Activated gamma-delta T cell treated with Interleukin-2 at 50 U/mL for 16 hours (primary cell): ENCODE measurements around the gene LRRC28.

Experiments
- DNase-seq: peaks from one replicate; pipeline ENCODE4 v3.0.0-alpha.2; 2020

LRRC28 gene

DNA sequence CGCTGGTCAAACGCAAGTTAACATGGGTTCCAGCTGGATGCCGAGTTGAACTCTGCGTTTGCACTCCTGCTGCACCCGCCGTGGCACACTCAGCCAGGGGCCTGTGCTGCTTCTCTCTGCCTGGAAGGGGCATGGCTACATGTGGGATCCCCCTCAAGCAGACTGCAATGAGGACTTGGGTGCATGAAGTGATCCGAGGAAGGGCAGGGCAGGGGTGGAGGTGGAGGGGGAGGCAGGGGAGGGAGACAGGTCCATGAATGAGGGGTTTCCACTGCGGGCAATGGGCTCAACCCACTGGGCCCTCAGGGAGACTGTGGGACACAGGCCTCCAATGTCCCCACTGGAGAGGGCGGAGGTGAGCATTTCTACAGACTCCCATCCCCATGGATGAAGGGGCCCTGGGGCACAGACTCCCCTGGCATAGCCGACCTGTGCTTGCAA lies 172.9 kb downstream of the LRRC28 start:
- DNase-seq = no peak

- DNase-seq = peak; percentile 49
Measured at GRCh38 chr15:99424978-99425656, 173.8 kb downstream of the LRRC28 start.

GRCh38 chr15:99425657-99426301 lies 174.5 kb downstream of the LRRC28 start:
- no peak for DNase-seq

GRCh38 chr15:99426431-99427105 lies 175.3 kb downstream of the LRRC28 start:
- DNase-seq = no peak

DNA sequence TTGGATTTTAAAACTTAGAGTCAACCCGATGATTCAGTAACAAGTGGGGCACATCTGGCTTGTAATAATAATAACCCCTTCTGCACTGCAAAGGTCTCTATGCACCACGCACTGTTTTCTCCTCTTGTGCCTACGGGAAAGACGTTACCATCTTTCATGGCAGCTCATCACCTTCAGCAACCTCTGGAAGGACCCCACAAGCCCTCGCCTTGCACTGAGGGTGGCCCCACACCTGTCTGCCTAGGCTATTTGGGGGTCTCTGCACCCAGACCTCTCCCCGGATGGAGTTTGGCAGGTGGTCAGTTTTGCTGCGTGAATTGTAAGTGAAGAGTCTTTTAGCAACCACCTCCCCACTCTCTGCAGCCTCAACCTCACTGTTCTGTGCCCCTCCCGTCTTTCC lies 175.9 kb downstream of the LRRC28 start:
- DNase-seq = no peak

DNA sequence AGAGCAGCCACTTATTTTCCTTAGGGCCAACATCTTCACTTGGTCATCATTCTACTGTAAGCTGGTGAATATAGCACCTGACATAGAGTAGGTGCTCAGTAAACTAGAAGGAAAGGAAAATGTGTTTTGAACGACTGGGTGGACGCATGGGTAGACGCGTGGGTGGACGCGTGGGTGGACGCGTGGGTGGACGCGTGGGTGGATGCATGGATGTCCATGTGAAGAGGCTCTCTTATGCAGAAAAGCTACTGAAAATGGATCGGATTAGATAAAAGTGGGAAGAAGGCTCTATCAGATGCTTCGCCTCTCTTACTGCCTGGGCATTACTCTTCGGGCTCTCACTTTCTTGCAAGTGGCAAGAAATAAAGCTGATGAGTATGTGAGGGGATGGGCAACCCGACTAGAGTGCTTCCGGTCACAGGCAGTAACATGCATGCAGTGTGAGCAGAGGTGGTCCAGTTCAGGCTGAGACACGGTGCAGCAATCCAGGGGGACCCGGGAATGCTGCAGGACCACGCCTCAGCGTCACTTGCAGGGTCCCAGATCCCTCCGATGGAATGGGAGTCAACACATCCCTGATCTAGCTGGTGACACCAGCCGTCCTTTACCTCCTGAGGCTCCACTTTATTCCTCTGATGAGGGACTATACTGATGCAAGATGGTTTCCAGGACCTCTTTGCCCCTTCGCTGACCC lies 176.5 kb downstream of the LRRC28 start:
- no peak for DNase-seq

DNA sequence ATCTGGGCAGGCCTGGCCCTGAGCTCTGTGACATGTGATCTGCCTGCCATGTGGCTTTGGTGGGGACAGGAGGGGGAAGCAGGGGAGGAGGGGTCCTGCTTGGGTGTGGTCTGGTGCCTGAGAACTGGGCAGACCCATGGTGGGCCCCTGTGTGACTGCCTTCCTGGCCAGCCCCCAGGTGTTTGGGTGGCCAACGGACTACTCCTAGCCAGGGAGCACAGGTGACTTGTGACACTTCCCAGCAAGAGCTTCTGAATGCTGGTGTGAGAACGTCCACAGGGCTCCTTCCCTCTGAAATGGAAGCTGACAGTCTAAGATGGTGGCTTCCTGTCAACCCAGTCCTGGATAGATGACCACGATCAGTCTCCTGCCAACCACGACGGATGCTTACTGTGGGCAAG lies 178.4 kb downstream of the LRRC28 start:
- no peak for DNase-seq

DNA sequence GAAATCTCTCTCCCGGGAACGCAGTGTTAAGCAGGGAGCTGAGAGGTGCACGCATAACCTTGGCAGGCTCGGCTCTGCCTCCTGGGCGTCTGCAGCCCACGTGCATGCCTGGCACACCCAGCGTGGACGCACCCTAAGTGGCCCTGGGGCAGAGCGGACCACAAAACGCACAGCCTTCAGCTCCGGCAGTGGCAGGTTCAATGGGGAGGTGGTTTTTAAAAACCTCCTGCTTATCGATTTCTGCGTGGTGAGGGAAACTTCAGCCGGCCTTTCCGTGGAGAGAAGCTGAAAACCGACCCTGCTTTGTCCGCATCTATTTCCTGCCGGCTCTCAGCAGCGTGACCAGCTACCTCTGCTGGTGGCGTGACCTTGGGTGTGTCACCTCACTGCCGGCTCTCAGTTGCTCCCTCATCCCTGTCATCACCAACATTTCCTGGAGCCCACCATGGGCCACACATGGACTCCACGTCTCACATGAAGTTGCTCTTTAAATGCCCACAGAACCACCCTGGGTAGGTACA lies 179.7 kb downstream of the LRRC28 start:
- DNase-seq = no peak

DNA sequence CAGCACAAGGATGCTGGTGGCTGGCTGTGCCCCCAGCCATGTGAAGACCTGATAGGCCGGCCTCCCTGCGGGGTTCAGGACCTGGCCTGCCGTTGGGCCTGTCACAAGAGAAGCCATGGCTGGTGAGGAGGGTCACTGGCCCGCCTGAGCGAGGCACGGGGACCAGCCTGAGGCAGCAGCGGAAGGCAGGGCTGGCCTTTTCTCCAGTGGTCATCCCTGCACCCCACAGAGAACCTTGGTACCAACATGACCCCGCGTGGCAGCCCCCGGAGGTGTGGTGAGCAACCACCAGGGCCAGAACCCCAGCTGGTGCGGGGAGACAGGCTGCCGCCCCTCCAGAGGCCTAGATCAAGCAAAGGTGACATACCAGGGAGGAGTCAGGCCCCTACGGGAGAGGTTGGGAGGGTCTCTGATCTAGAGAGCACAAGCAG lies 180.4 kb downstream of the LRRC28 start:
- DNase-seq = no peak

- no peak for DNase-seq
Measured at GRCh38 chr15:99432271-99433025, 181.2 kb downstream of the LRRC28 start.

GRCh38 chr15:99433026-99433756 lies 181.9 kb downstream of the LRRC28 start:
- DNase-seq = no peak

DNA sequence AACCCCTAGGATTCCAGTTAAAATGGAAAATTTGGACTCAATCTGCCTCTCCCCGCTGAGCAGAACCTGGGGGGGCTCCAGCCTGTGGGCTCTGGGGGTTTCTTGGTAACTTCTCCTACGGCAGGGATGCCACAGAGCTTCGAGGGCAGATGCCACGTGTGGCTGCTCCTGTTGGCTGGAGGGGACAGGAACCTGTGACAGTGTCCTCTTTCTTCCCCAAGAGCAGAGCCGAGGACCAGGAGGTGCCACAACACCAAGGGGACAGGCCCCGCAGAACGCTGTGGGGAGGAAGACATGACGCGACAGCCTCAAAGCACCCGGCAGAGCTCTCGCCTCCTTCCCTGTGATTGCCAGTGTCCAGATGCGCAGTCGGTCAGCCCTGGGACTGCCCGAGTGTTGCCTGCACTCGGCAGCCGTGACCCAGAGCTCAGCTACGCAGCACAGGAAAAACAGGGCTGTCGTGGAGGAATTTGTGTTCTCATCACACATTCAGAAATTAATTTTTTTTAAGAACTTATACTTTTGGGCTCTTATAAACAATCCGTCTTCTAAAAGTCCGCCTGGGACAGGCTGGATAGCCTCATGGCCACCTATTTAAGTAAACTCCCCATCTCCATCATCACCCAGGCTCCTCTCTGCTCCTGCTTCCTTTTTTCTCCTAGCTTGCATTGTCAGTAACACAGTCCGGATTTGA lies 182.6 kb downstream of the LRRC28 start:
- peak; percentile 2 for DNase-seq

DNA sequence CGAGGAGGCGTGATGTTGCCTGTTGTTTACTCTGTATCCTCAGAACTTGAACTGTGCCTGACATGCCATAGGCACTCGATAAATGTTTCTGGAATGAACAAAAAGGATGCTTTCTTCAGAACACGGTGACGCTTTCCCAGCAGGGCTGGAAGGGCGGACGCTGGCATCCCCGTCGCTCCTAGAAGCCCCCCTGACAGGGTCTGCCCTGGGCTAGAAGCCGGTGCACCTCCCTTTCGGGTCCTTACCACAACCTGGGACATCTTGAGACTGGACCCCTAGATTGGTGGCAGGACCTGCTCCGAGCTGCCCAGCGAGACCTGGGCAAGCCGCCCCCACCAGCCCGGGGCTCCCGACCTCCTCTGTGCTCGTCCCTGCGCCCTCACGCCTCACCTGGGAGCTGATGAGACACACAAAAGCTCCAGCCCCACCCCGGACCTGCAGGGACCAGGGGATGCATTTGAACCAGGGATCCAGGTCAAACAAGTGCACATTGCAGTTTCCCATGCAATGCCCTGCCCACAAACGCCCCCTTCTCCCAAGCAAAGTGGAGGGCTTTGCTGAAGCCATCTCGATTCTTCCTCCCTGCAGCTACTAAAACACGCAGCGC lies 183.3 kb downstream of the LRRC28 start:
- peak; percentile 1 for DNase-seq

DNA sequence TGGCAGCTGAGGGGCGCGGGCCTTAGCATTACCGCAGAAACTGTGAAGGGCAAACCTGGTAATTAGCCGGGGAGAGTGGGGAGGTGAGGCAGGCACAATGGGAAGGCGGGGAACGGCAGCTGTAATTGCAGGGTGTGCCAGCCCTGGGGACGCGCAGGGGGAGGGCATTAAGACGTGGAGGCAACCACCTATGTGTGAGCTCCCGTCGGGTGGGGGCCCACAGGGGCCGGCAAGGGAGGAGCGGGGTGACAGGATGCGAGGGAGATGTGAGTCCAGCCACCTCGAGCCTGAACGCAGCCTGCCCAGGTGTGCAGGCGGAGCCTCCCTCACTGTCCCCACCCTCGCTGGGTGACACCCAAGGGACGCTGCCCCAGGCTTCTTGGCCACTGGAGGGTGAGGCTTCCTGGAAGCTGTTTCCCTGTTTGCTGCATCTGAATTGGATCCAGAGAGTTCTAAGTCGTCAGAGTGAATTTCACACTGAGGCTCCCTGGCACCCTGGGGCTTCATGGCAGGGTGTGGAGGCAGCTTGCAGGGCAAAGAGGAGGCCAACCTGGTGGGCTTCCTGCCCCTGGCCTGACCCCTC lies 183.9 kb downstream of the LRRC28 start:
- peak; percentile 3 for DNase-seq

DNA sequence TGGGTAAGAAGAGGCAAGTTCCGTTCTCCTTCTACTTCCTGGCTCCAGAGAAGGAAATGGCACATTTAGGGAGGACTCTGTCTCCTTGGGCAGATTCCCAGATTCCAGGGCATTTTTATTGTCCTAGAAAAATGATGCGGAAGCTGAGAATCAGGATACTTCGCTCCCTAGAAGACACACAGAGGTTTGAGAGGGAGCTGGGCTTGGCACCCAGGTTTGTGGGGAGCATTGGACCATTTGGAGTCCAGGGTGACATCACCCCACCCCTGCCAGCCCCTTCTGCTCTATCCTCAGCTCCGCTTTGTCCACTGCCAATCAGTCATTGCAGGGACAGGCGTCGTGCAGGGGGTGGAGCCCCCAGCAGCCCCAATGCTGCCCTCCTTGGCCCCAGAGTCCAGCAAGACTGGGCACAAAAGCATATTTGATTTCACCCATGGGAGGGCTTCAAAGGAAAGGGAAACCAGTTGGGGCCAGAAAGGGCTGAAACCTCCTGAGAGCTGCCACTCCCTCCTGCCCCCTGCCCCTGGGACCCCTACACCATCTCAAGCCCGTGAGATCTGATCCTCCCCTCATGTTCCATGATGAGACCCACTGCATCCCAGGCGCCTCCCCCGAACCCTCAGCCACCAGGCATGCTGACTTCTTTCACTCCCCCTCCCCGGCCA lies 184.7 kb downstream of the LRRC28 start:
- peak; percentile 1 for DNase-seq

DNA sequence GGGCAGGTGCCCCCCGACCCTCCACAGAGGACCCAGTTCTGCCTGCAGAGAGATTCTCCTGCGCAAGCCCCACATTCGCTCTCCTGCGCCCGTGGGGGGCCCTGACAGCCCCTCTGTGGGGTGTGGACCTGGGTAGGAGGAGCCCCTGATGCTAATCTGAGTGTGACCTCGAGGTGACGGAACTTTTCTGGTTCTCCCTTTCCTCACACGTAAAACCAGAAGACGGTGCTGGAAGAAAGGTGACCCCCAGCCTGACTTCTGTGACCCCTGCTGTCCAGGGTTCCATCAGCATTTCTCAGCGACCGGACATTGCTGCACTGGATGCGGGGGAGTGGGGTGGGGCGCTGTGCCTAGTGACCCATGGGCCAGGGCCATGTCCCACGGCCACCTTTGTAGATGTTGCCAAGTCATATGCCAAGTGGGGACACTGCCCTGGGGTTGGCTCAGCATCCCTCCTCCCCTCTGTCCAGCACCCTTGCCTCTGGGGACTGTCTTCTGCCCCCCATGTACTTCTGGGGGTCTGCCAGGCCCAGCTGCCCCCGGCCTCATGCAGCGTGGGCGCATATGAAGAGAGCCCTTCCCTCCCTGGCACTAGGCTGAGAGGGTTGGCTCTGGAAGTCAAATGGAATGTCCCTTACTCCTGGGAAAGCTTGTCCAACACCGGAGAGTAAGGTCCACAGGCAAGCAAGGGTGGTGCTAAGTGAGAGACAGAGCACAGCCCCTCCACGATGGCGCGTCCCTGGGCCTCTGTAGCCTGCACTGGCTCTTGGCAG lies 185.4 kb downstream of the LRRC28 start:
- DNase-seq = peak; percentile 2

DNA sequence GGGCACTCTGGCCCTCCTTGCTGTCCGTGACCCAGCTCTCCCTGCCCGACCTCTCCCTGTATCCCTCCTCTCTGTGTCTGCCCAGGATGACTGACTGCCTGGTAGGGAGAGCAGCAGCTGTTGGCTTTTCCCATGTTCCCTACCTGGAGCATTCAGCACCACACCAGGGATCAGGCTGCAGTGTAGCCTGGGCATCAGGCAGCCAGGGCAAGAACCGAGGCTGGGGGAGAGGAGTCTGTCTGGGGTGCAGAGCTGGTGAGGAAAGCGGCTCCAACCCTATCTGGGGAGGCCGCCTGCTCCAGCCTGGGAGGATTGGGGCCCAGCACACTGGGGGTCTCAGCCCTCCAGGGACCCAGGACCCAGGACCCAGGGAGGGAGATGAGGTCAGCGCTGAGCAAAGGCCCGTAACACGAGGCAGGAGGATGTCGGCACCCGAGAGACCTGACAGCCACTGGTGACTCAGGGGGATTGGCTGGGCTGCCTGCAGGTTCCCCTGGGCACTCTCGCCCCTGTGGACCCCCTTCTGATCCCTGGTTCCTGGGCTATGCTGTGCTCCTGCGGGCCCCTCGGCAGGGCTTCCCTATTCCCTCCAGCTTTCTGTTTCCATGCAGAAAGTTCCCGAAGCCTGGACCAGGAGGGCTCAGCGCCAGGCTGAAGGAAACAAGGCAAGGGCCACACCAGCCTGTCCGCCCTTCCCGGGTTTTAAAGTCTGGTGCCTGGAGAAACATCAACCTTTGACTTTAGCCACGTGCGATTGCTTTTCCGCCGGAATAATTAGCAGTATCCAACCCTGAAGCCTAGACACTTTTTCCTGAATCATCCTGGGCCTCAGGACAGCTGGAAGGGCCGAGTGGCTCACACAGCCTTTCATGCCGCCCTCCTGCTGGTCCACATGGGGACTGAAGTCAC lies 186.3 kb downstream of the LRRC28 start:
- DNase-seq = peak; percentile 2

DNA sequence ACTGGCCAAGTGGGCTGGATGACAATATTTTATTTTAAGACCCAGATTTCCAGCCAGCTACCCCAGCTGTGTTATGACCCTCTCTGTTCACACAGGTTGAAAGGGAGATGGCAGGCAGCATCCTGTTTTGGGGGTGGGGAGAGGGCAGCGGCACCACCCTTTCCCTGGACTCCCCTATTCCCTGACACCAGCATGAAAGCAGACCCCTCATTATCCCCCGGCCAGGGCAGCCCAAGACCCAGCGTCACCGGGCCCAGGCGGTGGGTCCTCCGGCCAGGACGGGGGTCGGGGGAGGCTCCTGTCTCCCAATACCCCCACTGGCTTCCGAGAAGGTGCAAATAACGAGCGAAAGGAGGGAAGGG lies 186.9 kb downstream of the LRRC28 start:
- peak; percentile 2 for DNase-seq
